Activated T-helper 9 cell treated with anti-CD3 and anti-CD28 coated beads, Interleukin-2, amount 50 U/mL, for 16 hours (primary cell): ENCODE data around the gene ELK4.

ENCODE experiments used
- DNase-seq: peaks from one replicate; pipeline ENCODE4 v3.0.0-alpha.2; 2020; ENCODE audit warnings: low read depth

ELK4 gene

GRCh38 chr1:205581321-205581980 is 50.4 kb downstream of the ELK4 start:
- DNase-seq = no peak

GRCh38 chr1:205580923-205581180 is 51.0 kb downstream of the ELK4 start:
- no peak for DNase-seq

DNA sequence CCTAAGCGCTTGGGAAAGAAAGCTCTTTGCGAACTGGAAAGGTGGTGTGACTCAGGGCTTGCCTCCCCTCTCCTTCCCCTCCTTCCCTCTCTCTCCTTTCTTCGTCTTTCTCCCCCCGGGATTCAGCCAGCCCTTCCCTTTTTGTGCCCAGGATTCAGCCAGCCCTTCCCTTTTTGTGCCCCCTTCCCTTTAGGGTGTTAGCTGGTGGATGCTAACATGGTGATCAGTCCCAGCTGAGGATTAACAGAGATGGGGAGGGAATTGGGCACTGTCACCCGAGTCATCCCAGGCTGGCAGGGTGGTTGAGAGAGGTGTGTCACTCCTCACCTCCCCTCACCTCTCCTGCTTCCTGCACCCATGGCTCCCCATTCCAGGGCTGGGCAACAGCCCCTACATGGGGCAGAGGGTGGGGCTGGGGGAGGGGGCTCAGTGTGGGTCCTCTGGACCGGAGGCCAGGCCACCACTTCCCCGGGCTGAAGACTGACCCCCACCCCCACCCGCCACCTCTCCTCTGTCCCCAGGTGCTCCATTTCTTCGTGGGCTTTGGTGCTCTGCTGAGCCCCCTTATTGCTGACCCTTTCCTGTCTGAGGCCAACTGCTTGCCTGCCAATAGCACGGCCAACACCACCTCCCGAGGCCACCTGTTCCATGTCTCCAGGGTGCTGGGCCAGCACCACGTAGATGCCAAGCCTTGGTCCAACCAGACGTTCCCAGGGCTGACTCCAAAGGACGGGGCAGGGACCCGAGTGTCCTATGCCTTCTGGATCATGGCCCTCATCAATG is 51.5 kb downstream of the ELK4 start:
- no peak for DNase-seq

DNA sequence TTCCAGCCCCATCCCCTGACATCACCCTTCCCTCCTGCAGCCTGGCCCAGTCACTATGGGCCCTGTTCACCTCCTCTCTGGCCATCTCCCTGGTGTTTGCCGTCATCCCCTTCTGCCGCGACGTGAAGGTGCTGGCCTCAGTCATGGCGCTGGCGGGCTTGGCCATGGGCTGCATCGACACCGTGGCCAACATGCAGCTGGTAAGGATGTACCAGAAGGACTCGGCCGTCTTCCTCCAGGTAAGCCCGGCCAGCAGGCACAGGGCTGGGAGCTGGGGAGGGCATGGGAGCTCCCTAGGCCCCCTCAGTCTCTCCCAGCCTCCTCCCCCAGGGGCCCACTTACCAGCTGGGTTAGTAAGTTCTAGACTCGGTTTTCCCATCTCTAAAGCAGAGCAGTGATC is 52.1 kb downstream of the ELK4 start:
- no peak for DNase-seq

GRCh38 chr1:205578780-205579571 is 52.8 kb downstream of the ELK4 start:
- no peak for DNase-seq

GRCh38 chr1:205577874-205578658 is 53.7 kb downstream of the ELK4 start:
- no peak for DNase-seq

DNA sequence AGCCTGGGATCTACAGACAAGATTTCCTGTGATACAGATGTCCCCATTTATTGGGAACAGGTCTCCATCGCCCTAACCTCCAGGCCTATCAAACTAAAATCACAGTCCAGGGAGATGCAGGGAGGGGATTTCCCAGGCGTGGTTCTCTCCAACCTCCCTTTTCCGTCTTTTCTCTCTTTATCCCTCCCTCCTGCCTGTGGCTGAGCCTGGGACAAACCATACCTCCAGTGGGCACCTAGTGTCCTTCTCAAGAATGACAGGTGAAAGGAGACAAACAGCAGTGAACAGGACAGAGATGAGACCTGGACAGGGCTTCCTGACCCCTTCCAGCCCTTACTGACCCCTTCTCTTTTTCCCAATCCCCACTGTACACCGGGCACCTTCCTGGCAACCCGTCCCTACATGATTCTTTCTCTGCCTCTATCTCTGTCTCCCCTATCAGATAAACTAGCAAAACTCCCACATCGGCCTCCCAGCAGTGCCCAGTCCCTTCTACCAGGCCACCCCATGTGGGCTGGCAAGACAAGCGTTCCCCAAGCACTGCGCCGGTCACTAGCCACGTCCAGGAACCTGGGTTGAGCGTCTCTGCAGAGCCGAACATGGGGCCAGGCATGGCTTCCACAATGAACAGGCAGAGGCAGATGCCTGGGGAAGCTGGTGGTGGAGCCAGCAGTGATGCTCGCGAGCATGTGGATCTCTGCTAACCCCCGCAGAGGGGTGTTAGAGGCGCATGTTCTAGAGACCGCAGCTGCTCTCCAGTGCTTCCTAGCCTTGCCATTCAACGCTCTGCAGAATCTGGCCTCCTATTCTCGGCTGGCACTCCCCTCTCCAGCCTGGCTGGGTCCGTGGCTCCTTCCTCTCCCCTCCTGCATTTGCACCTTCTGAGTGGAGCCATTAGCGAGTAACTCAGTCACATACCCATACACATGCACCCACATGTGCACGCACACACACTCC is 54.7 kb downstream of the ELK4 start:
- no peak for DNase-seq

DNA sequence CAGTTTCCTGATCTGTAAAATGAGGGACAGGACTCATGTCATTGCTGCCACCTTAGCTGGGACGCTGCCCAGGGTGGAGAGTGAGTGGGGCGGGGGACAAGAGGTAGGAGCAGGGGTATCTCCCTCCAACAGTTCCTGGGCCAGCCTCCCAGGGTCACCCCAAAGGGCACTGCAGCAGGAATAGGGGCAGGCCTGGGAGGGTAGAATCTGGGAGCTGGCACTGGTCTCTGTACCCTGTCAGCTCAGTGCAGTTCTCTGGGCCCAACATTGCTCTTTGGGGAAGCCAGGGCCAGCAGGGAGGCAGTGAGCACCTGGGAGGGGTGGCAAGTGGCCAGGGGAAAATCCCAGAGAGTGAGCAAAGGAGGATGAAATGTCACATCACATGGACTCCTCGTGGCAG is 55.8 kb downstream of the ELK4 start:
- no peak for DNase-seq

DNA sequence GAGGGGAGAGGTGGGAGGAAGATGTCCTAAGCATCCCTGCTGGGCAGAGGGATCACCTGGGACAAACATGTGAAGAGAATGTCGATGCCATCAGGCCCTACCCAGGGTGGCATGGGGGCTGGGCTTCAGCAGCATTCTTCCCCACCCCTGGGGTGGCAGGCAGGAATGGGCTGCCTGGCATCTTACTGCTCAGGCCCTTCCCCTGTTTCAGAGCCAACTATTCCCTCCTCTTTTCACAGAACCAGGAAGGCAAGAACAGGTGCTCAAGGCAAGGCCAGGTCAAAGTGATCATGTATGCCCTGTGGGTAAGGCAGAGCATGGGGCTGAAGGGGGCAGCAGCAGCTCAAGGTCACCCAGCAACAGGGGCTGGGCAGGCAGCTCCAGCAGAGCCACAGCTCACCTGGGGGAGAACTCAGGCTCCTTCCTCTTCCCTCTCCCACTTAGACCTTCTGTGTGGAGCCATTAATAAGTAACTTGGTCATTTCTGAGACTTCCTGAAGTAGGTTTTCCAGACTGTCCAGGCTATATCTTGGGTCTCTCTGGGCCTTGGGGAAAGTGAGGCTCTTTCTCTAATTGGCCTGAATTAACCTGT is 56.4 kb downstream of the ELK4 start:
- no peak for DNase-seq

GRCh38 chr1:205572421-205572820 is 59.4 kb downstream of the ELK4 start:
- no peak for DNase-seq

- DNase-seq = no peak
Measured at GRCh38 chr1:205571747-205572146, 60.1 kb downstream of the ELK4 start.

GRCh38 chr1:205570796-205571537 is 60.8 kb downstream of the ELK4 start:
- no peak for DNase-seq

DNA sequence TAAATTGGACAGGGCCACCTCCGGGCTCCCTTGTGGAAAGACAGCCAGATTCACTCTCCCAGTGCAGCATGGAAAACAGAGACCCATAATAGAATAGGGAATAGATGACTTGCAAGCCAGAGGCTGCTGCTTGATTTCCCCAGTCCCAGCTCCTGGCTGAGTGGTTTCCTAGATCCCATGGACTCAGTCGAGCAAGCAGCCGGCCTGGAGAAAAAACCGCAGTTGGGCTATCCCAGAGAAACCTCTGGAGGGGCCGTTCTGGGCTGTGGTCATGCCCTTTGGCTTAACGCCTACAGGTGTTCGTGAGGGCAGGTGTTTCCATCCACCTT is 61.7 kb downstream of the ELK4 start:
- no peak for DNase-seq

GRCh38 chr1:205569411-205570172 is 62.2 kb downstream of the ELK4 start:
- DNase-seq = no peak

DNA sequence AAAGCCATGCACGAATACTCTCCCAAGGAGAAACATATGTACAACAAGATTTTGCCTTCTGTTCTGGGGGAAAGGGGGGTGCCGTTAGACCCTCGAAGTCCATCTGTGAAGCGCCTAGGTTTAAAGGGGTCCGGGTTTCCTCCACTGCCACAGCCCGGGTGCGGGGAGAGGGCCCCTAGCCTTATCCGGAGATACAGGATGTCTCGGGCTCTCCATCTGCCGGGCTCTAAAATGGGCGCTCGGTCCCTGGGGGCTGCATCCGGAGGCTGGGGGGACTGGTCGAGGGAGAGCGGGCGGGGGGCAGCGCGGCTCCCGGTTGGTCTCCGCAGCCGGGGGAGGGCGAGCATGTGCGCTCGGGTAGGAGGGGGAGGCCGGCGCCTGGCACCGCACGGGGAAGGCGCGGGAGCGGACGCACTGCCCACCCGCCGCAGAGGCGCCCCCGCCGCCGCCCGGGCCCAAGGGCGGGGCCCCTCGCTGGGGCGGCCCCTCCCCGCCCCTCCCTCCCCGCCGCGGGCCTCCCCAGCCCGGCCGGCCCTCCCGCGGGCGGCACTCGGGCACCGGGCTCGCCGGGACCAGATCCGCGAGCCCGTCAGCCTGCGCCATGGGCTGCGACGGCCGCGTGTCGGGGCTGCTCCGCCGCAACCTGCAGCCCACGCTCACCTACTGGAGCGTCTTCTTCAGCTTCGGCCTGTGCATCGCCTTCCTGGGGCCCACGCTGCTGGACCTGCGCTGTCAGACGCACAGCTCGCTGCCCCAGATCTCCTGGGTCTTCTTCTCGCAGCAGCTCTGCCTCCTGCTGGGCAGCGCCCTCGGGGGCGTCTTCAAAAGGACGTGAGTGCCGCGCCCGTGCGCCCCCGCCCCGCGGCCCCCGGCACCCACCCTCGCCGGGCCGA is 63.1 kb downstream of the ELK4 start:
- no peak for DNase-seq

DNA sequence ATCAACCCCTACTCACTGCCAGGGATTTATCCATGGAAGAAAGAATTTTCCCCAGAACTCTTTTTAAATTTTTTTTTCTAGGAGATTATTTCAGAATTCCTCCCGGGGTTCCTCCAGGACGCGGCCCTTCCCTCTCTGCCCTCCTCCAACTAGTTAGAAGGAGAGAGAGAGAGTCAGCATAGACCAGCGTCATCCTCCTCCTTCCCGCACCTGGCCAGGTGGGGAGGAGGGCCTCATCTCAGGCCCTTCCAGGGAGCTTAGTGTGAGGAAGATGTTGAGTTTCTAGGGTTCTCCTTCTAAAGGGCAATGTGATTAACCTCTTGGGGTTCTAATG is 63.7 kb downstream of the ELK4 start:
- DNase-seq = no peak

DNA sequence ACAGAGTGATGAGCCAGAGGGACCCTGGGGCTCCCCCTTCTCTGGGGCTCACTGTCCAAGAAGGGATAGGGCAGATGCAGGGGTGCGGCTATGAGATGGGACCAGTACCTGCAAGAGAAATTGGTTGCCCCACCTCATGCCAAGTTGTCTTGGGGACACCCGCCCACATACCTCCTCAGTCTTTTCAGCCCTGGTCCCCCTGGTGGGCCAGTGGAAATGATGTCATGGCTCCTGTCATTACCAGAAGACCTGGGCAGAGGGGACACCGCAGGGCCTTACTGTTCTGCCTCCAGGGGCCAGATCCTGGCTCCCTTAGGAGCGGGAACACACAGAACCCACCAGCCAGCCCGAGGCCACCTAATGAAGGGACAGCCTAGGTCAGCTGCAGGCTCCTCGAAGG is 64.1 kb downstream of the ELK4 start:
- DNase-seq = no peak

DNA sequence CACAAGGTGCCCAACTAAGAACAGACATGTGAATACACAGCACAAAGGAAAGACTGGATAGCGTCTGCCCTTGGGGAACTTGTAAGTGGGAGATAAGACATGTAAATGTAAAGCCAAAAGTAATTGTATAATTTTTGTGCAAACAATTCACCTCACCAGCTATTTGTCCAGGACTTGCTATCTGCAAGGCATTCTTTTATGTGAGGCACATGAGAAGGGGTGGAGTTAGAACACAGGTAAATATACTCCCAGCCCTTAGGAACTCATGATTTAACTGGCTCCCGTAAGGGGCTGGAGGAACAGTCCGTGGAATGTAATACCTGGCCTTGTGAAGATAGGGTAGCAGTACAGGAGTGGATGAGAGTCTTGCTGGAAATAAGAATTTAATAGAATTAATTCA is 66.0 kb downstream of the ELK4 start:
- DNase-seq = no peak
